Brain microvascular endothelial cell (primary cell): Measurements from ENCODE around the gene C10orf105.

Experiments used
- DNase-seq: peaks from one replicate; pipeline ENCODE4 v3.0.0-alpha.2; 2020
- H3K27ac ChIP-seq: fragments of 250-450 bp; sonication (Bioruptor Pico); 2 replicates; pipeline ENCODE4 v1.5.1; 2020; ENCODE audit warnings: mild to moderate bottlenecking, moderate library complexity
- H3K27me3 ChIP-seq: fragments of 250-450 bp; sonication (Bioruptor Pico); replicated peaks from 2 replicates; pipeline ENCODE4 v1.5.1; 2020; ENCODE audit warnings: mild to moderate bottlenecking
- H3K36me3 ChIP-seq: fragments of 250-450 bp; sonication (Bioruptor Pico); replicated peaks from 2 replicates; pipeline ENCODE4 v1.5.1; 2020; ENCODE audit warnings: mild to moderate bottlenecking
- H3K4me3 ChIP-seq: 2 replicates; pipeline ENCODE4 v1.5.1; 2011; ENCODE audit warnings: low read depth, mild to moderate bottlenecking, control low read depth, low read length, moderate library complexity
- in situ Hi-C: cut with HindIII; loops from 2 replicates; pipeline ENCODE4 v1.10.0; 2017; ENCODE audit warnings: low sequenced_read_pairs, low pct_ligation_motif_present
- TF ChIP-seq, protein P1 (sequence below): IDR thresholded peaks from 2 replicates; pipeline ENCODE4 v1.5.1; 2011; ENCODE audit warnings: low read depth, mild to moderate bottlenecking, moderate library complexity, low read length, control low read depth, inconsistent platforms; ENCODE audit errors: missing control alignments

Gene C10orf105

DNA sequence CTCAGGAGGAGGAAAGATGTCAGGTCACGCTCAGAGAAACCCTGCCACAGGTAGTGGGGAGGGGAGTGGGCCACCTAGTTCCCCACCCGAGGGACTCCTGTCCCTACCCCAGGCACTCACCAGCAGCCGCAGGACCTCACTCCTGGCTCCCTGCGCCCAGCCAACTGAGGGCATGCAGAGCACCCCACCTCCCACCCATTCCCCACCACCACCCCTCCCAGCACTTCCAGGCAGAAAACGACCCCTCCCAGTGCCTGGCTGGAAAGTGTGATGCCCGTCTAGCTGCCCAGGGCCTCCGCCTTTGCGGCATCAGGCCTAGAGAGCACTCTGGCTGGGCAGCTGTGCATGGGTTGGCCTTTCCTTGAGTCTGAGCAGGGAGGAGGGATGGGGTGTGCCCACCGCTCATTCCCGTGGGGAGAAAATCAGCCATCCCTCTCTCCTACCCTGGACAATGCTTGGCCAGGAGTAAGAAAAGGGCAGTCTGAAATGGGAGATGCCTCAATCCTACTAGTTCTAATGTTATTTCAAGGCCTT, 1.3 kb downstream of the C10orf105 start:
- Histone ChIP-seq H3K4me3 (no peak overlapping the region), H3K36me3 (no peaks in the 10 kb centered on the region), H3K27ac (no peak overlapping the region), H3K27me3 (no peaks in the 10 kb centered on the region)
- no peak for DNase-seq
- in situ Hi-C loops = no loop called here
- TF ChIP-seq, protein P1, sequence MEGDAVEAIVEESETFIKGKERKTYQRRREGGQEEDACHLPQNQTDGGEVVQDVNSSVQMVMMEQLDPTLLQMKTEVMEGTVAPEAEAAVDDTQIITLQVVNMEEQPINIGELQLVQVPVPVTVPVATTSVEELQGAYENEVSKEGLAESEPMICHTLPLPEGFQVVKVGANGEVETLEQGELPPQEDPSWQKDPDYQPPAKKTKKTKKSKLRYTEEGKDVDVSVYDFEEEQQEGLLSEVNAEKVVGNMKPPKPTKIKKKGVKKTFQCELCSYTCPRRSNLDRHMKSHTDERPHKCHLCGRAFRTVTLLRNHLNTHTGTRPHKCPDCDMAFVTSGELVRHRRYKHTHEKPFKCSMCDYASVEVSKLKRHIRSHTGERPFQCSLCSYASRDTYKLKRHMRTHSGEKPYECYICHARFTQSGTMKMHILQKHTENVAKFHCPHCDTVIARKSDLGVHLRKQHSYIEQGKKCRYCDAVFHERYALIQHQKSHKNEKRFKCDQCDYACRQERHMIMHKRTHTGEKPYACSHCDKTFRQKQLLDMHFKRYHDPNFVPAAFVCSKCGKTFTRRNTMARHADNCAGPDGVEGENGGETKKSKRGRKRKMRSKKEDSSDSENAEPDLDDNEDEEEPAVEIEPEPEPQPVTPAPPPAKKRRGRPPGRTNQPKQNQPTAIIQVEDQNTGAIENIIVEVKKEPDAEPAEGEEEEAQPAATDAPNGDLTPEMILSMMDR = no peak

DNA sequence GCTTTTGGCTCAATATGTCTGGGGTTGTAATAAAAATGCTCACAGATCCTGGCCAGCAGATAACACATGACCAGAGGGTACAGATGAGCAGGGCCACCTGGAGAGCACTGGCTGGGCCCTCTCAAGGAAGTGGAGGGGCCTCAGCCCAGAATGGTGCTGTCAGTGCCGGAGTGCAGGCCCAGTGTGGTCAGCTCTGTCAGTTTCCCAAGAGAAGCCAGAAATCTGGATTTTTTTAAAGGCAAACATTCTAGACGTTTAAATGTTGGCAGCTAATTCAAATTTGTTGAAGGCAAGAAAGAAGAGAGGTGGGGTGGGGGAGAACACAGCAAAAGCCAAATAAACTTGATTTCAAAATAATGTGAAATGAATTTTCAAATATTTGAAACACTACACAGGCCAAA, 2.0 kb downstream of the C10orf105 start:
- in situ Hi-C loops = no loop called here

DNA sequence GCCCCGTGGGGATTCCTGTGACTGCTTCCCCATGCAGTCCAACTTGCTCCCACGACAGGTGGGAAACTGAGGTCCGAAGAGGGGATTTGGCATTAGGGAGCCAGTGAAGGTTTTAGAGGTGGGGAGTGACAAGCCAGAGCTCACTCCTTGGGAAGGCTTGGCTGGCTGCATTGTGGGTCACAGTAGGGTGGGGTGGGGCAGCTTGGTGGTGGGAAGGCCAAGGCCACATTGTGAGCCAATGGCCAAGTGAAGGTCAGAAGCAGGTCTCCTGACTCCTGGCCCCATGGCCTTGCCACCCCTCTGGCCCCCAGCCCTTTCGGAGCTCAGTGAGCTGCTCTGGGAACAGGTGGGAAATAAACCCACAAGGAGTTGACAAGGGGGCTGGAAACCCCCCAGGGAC, 2.5 kb downstream of the C10orf105 start:
- TF ChIP-seq, protein P1 = no peak
- in situ Hi-C loops = no loop called here
- Histone ChIP-seq H3K27ac (no peak overlapping the region), H3K27me3 (no peaks in the 10 kb centered on the region), H3K4me3 (no peak overlapping the region), H3K36me3 (no peaks in the 10 kb centered on the region)
- DNase-seq = no peak

More for the DNA sequence above, 2.0 kb downstream of the C10orf105 start:
- H3K4me3 ChIP-seq = no peak overlapping the region
- no peaks in the 10 kb centered on the region for H3K27me3 ChIP-seq
- no peak overlapping the region for H3K27ac ChIP-seq
- no peak for DNase-seq
- no peaks in the 10 kb centered on the region for H3K36me3 ChIP-seq
- TF ChIP-seq, protein P1 = no peak

DNA sequence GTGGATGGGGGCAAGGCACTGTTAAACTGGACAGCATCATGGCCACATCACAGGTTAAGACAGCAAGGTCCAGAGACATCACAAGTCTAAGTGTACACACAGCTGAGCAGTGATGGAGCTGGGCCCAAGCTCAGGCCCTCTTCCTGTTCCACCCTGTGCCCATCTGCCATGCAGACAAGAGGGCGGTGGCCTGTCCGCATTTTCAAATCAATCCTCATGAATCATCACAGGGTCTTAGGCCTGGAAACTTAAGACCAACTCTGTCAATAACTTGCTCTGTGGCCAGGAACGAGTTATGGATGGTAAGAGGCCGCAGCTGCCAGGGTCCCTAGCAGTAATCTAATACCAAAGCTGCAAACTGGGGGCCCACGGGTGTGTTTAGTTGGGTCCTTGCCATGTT, 3.2 kb downstream of the C10orf105 start:
- TF ChIP-seq, protein P1 = no peak
- no peaks in the 10 kb centered on the region for H3K36me3 ChIP-seq
- no peak overlapping the region for H3K4me3 ChIP-seq
- in situ Hi-C loops = no loop called here
- H3K27me3 ChIP-seq = no peaks in the 10 kb centered on the region
- no peak overlapping the region for H3K27ac ChIP-seq
- DNase-seq = no peak

DNA sequence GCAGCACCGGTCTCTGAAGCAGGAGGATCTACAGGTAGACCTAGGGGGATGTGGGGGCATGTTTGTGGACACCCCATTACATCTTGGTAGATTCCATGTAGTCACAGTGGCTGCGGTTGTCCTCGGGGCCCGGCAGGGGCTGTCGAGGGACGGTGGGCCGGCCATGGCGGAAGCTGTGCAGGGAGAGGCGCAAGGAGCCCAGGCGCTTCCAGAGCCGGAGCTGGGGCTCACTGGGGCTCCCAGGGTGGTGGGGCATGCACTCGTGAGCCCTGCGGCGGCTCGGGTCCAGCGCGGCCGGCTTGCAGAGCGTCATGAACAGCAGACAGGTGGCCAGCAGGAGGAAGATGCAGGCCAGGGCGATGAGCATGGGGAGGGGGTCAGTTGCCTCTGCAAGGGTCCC, 3.7 kb downstream of the C10orf105 start:
- in situ Hi-C loops = no loop called here
- no peaks in the 10 kb centered on the region for H3K36me3 ChIP-seq
- no peak overlapping the region for H3K4me3 ChIP-seq
- H3K27me3 ChIP-seq = no peaks in the 10 kb centered on the region
- TF ChIP-seq, protein P1 = no peak
- no peak for DNase-seq
- no peak overlapping the region for H3K27ac ChIP-seq

DNA sequence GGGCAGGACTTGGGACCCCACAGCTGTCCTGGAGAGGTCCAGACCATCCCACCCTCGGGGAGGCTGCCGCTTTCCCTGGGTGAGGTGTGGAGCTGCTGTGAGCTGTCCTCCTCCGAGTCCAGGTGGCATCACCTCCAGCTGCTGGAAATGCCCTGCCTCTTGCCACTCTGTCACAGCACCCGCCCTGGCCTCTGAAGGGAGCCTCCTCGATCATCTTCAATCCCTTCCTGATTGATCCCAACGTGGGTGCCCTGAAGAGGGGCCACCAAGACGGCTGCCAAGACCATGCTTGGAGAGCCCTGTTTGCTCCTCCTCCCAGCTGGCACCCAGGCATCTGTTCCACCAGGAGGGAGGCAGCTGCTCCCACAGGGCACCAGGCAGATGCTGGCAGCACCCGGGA, 4.6 kb downstream of the C10orf105 start:
- Histone ChIP-seq H3K27me3 (no peaks in the 10 kb centered on the region), H3K27ac (no peak overlapping the region), H3K36me3 (no peaks in the 10 kb centered on the region), H3K4me3 (no peak overlapping the region)
- no peak for DNase-seq
- TF ChIP-seq, protein P1 = no peak
- in situ Hi-C loops = no loop called here
